Bronchial epithelial cell (primary cell): ENCODE measurements around the gene DSCAML1. TPM values are rescaled to one million over a fixed set of nuclear protein-coding genes. Genes with fewer than 3 reads are reported as not detected.

ENCODE experiments used
- DNase-seq: peaks from one replicate; pipeline ENCODE4 v3.0.0-alpha.2; 2010; ENCODE audit warnings: low read depth
- FAIRE-seq: peaks from 2 replicates; lab custom pipeline; 2011; peaks lifted over from hg19 to GRCh38; lab: Jason Lieb, UNC
- H3K27me3 ChIP-seq: 2 replicates; pipeline ENCODE4 v1.5.1; 2011; ENCODE audit warnings: low read length; ENCODE audit not compliant: control insufficient read depth, insufficient read depth
- H3K36me3 ChIP-seq: 2 replicates; pipeline ENCODE4 v1.5.1; 2011; ENCODE audit warnings: low read length; ENCODE audit not compliant: control insufficient read depth, insufficient read depth
- H3K4me3 ChIP-seq: 2 replicates; pipeline ENCODE4 v1.5.1; 2011; ENCODE audit warnings: mild to moderate bottlenecking, low read depth, low read length, control low read depth
- total RNA-seq: library from RNA; depleted of rRNA; stranded (reverse); fragments of >200 nt; gene quantifications from 2 replicates; pipeline ENCODE4 v1.2.1, GENCODE V29; 2014
- TF ChIP-seq, protein P1 (sequence below): IDR thresholded peaks from 2 replicates; pipeline ENCODE4 v1.5.1; 2011; ENCODE audit warnings: mild to moderate bottlenecking, moderate library complexity, low read length, control low read depth, inconsistent platforms; ENCODE audit not compliant: insufficient read depth, severe bottlenecking

The DSCAML1 gene
- total RNA-seq, 1 donor from 2014 or later, result under 0.01 TPM

DNA sequence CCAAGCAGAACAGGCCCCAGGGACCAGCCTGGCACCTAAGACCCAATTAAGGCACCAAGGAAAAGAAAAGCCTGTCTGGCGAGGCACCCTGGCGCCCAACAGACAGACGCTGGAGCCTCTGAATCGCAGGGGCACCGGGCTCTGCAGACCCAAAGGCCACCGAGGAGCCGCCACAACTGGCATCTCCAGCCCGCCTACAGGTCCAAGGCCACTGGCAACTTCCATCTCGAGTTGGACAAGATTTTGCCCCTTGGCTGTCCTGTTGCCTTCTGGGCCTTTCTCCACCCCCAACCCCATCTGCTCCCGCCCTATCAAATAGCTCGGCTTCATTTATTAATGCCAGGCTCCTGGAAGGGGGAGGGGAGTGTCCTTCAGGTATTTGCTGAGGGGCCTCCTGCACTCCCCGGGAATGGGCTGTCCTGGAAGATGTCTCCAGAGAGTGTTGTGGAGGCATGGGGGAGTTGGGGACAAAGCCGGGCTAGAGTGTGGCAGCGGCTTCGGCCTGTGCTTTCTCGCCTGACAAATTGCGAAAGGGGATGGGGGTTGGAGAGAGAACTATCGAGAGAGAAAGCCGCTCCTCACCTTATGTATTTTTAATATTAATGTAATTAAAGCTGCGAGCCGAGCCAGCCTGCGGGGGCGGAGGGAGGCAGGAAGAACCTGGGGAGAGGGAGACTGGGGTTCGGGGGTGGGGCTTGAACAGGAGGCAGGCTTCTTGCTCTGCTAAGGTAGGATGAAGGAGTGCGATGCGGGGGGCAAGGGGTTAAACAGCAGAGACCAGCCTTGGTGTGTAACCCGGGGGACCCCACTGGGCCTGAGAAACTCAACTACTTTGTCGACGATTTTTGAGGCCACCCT, 2.0 kb downstream of the DSCAML1 start:
- Histone ChIP-seq H3K27me3 (peaks cover 26% of the 10 kb centered on the region), H3K36me3 (no peaks in the 10 kb centered on the region), H3K4me3 (no peak overlapping the region)
- DNase-seq (no peak), FAIRE-seq (no peak)
- TF ChIP-seq, protein P1, sequence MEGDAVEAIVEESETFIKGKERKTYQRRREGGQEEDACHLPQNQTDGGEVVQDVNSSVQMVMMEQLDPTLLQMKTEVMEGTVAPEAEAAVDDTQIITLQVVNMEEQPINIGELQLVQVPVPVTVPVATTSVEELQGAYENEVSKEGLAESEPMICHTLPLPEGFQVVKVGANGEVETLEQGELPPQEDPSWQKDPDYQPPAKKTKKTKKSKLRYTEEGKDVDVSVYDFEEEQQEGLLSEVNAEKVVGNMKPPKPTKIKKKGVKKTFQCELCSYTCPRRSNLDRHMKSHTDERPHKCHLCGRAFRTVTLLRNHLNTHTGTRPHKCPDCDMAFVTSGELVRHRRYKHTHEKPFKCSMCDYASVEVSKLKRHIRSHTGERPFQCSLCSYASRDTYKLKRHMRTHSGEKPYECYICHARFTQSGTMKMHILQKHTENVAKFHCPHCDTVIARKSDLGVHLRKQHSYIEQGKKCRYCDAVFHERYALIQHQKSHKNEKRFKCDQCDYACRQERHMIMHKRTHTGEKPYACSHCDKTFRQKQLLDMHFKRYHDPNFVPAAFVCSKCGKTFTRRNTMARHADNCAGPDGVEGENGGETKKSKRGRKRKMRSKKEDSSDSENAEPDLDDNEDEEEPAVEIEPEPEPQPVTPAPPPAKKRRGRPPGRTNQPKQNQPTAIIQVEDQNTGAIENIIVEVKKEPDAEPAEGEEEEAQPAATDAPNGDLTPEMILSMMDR, result no peak

DNA sequence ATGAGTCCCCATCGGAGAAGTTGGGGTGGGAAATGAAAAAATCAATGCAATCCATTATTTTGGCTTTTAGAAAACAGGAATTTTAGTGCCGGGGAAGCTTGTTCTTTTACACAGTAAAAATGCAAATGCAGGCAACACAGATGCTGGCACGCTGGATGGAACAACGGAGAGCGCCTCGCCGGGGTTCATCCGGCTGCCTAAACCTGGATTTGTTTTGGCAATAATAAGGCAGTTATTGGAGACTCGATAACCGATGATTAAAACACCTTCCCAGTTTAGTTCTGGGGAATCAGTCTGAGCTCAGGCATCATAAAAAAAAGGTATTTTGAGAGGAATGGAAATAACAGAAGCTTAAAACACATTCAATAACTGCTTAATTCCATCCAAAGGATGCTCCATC, 2.9 kb downstream of the DSCAML1 start:
- H3K27me3 ChIP-seq, result peaks cover 23% of the 10 kb centered on the region

DNA sequence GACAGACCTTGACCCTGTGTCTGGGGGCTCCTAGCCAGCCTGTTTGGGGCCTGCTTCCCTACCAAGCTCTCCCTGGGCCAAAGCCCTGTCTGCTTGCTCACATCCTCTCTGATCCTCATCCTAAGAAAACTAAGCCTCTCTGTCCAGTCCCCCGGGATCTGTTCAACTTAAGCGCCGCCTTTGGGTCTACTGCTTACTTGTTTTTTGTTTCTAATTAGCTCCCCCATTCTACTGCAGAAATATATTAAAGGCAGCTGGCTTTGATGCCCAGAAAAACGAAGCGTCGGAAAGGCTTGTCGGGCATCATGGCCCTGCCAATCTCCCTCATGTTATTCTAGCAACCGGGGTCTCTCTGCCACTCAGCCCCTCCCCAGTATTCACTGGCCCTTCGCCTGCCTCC, 3.4 kb downstream of the DSCAML1 start:
- no peak for DNase-seq
- no peaks in the 10 kb centered on the region for H3K36me3 ChIP-seq
- TF ChIP-seq, protein P1, result no peak
- peaks cover 20% of the 10 kb centered on the region for H3K27me3 ChIP-seq
- H3K4me3 ChIP-seq, result no peak overlapping the region
- FAIRE-seq, result no peak

More for the DNA sequence above, 2.9 kb downstream of the DSCAML1 start:
- TF ChIP-seq, protein P1, result no peak
- DNase-seq, result no peak
- no peak for FAIRE-seq
- Histone ChIP-seq H3K4me3 (no peak overlapping the region), H3K36me3 (no peaks in the 10 kb centered on the region)

DNA sequence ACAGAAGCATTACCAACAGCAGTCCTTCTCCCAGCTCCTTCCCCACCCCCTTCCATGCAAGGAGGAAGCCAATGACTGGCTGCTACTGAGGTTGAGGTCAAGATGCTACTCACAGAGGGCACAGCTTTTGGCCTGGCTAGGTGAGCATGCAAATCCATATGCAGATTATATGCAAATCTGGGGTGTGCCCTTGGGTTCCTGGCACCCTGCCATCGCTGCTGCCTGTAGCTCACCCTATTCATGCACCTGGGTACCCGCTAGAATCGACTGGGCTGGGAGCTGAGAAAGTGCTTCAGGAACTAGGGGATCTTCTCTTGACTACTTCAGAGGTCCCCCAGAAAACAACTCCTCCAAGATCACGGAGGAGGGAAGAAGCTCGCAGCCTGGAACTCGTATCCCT, 4.0 kb downstream of the DSCAML1 start:
- H3K27me3 ChIP-seq, result peaks cover 19% of the 10 kb centered on the region
- H3K4me3 ChIP-seq, result no peak overlapping the region
- FAIRE-seq (no peak), DNase-seq (no peak)
- TF ChIP-seq, protein P1, result no peak
- no peaks in the 10 kb centered on the region for H3K36me3 ChIP-seq

DNA sequence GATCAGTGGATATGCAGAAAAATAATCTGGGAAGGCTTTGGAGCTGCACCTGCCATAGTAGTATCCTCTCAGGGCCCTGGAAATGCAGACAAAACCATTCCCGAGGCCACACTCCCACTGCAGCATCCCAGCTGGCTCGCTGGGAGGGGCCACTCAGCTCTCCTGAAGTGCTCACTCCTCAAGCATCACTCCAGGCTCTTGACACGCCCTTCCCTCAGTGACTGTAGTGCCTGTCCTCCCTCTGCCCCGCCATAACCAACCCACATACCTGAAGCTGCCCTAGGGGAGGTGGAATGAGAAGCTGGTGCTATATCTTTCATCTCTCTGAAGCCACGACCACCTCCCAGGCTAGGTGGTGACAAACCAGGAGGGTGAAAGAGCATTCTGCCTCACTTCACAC, 4.8 kb downstream of the DSCAML1 start:
- Histone ChIP-seq H3K4me3 (no peak overlapping the region), H3K36me3 (no peaks in the 10 kb centered on the region), H3K27me3 (peaks cover 17% of the 10 kb centered on the region)
- no peak for DNase-seq
- TF ChIP-seq, protein P1, result no peak
- FAIRE-seq, result no peak
